NCI-H146 (cell line): ENCODE measurements around the gene HOXA13.

Experiments used
- DNase-seq: peaks from one replicate; lab custom pipeline; 2025; lab: John Stamatoyannopoulos, UW

The HOXA13 gene

DNA sequence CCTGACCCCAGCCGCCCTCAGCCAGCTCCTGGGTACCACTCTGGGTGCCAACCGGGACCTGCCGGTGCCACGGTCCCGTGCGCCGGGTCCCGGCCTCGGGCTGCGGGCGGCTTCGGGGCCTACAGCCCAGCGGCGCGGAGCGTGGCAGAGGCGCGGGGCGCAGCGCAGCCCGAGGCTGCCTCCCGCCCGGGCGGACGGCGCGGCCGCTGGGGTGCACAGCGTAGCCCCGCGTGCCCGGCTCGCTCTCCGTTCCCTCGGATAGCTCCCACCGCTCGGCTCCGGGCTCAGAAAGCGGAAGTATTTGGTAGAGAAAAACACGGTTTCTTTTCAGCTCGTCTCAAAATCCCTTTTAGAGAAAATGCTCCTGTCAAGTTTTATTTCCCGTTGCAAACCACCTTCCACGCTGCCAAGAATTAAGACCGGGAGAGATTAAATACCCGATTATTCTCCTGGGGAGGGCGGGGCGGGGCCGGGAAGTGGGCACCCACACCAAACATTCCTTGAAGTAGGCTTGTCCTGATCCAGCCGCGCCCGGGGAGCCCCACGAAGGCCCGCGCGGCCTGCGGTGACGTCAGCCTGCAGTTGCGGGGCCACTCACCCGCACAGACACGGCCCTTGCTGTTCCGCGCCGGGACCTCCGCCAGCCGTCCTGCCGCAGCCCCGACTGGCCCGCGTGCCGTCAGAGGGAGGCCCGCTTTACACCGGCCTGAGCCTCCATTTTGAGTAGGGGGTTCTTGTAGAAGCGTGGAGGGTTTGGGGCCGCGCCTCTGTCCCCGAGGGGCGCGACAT is 7.2 kb downstream of the HOXA13 start:
- DNase-seq = peak; percentile 20

- DNase-seq = no peak
Measured at GRCh38 chr7:27191833-27192545, 7.9 kb downstream of the HOXA13 start.

DNA sequence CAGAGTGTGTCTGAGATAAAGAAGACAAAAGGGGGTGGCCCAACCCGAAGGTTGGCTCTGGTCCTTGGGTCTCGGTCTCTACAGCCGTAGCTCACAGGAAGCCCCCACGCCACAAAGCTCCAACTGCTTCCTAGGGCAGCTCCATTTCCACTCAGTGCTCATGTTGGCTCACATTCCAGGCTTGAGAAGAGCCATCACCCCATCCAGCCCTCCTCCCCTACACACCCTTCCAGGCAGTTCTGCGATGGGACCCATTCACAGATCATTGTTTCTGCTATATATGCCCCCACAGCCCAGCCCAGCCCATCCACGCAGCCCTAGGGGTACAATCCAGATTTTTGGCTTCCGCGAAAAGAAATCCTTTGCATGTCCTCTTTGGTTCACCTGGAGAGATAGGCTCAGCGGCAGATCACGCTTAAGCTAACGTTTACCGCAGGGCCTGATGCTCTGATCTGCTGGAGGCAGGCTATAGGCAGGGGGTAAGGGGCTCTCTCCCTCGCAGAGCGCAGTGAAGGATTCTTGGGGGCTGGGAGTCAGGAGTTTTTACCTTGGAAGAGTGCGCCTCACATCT is 8.6 kb downstream of the HOXA13 start:
- no peak for DNase-seq

DNA sequence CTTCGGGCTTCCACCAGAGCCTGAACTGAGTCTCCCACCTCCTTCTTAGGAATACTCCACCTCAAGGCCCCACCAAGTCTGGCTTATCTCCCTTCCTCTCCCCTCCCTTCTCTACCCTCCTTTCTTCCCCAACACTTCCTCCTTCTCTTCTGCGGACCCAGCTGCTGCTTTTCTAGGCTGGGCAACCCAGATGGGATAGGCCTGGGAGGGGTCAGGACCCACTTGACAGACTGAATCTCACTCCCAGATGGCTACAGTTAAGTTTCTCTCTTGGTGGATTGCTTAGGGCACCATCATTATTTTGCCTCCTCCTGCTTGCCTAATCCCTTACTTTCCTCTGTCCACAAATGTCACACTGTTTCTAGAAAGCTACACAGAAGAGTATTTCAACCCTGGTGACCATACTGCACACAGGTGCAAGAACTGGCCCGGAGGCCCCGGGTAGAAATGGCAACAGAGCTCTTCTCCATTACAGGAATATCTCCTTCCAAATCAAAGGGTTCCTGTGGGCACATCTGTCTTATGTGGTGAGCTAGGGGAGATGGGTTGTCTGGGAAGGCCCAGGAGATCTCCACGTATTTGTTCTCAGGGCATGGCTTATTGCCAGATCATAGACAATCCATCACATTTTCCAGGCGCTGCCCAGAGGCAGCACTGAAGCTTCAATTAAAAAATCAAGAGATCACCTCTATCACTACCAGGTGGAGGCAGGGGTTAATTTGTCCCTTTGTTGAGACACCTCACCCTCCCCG is 9.7 kb downstream of the HOXA13 start:
- DNase-seq = no peak

GRCh38 chr7:27189295-27189996 is 10.4 kb downstream of the HOXA13 start:
- DNase-seq = no peak

GRCh38 chr7:27188386-27189294 is 11.3 kb downstream of the HOXA13 start:
- no peak for DNase-seq

GRCh38 chr7:27187475-27188385 is 12.2 kb downstream of the HOXA13 start:
- DNase-seq = no peak

DNA sequence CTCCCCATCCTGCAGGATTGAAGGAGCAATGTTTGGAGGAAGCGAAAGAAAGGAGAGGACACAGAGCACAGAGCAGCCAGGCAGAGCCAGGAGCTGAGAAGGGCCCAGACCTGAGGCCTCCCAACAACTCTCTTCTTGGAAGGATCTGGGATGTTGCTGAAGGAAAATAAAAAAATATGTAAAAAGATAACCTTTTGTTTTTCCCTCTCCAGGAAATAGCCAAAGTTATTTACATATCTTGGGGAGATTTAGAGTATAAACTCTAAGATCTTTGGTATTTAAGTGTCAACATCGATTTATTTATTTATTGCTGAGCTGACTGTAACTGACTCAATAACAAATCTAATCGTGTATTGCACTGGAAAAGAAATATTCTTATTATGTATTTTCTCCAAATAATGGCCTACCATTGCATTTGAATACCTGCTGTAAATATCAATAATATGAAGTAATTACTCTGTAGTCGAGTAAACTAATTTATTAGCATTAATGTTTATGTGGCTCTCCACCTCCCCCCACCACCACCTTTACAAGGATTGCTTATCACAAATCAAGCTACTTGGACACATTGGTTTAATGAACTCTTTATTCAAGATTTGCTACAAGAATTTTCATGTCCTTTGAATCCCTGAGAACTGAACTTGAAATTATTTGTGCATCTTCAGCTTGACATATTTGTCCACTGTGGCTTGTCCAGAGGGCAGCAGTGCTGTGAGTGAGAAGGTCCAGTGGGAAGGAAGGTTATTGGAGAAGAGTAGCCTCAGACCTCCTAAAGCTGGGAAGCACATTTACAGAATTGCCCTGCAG is 13.0 kb downstream of the HOXA13 start:
- no peak for DNase-seq

GRCh38 chr7:27185854-27186667 is 13.8 kb downstream of the HOXA13 start:
- DNase-seq = no peak

GRCh38 chr7:27185013-27185853 is 14.7 kb downstream of the HOXA13 start, which contains the start of gene HOXA11:
Gene HOXA11 (minus strand): TSS chr7:27185232. CDS start chr7:27185144, 88 bp downstream.
- peak; percentile 34 for DNase-seq

GRCh38 chr7:27184337-27185012 is 15.4 kb downstream of the HOXA13 start:
- peak; percentile 57 for DNase-seq

- peak; percentile 45 for DNase-seq
Measured at GRCh38 chr7:27183682-27184336, 16.1 kb downstream of the HOXA13 start.

- DNase-seq = peak; percentile 76
Measured at GRCh38 chr7:27182861-27183681, 16.8 kb downstream of the HOXA13 start.

GRCh38 chr7:27182285-27182841 is 17.5 kb downstream of the HOXA13 start:
- DNase-seq = no peak
